NOMO-1 treated with DMSO at 0.1 percent for 48 hours (cell line): ENCODE results near the gene F2RL1.
"Not testable (repeated sequence)": the region's sequence is repeated elsewhere in the genome, so short reads cannot be mapped to it uniquely, and the experiment has no call there.

ENCODE experiments used
- DNase-seq: peaks from one replicate; lab custom pipeline; 2025; ENCODE audit not compliant: unreplicated experiment; lab: John Stamatoyannopoulos, UW

F2RL1 gene

GRCh38 chr5:76805821-76806505, 12.9 kb upstream of the F2RL1 start:
- DNase-seq = no peak

DNA sequence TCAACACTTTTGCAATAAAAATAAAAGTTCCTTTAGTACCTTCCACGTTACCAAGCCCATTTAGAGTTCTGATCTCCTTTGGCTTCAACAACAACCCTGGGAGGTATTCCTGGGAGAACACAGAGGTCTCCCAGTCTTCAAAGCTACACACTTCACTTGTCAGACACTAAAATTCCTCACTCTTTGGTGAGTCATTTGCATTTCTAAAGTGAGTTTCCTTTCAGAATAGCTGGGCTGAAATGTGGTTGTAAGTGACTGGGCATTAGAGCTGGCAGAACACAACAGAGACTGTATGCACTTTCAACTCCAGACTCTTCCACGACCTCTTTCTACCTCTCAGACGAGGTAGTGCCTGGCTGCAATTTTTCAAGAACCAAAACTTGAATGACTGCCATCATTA, 11.5 kb upstream of the F2RL1 start:
- no peak for DNase-seq

DNA sequence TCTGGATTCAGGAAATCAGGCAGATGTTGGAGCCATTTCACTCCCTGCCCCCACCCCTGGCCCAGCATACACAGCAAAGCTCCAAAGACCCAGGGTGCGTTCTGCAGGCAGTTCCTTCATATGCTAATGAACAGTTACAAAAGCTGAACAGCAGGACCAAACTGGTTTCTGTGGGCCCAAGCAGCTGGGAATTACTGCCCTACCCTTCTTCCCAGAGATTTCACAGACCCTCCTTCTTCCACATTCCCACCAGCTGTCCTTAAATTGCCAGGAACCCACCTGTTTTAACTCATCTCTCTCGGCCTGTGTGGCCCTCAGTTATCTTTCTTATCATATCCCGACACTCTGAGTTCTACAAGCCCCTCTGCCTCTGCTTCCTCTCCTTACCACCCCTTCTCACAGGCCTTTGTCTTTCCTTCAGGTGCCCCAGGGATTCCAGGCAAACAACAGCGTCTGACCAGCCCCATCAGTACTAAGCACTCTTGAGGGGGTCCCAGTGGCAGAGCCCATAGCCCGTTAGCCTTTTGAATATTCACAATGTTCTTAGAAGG, 10.6 kb upstream of the F2RL1 start:
- no peak for DNase-seq

- no peak for DNase-seq
Measured at GRCh38 chr5:76809141-76809540, 9.7 kb upstream of the F2RL1 start.

- DNase-seq = no peak
Measured at GRCh38 chr5:76810236-76810635, 8.6 kb upstream of the F2RL1 start.

GRCh38 chr5:76811214-76811613, 7.6 kb upstream of the F2RL1 start:
- DNase-seq = no peak

- DNase-seq = not testable (repeated sequence)
Measured at GRCh38 chr5:76812209-76812608, 6.6 kb upstream of the F2RL1 start.

GRCh38 chr5:76813982-76814562, 4.8 kb upstream of the F2RL1 start:
- no peak for DNase-seq

GRCh38 chr5:76816110-76816831, 2.6 kb upstream of the F2RL1 start:
- no peak for DNase-seq

- no peak for DNase-seq
Measured at GRCh38 chr5:76819851-76820525, 1.2 kb downstream of the F2RL1 start.

DNA sequence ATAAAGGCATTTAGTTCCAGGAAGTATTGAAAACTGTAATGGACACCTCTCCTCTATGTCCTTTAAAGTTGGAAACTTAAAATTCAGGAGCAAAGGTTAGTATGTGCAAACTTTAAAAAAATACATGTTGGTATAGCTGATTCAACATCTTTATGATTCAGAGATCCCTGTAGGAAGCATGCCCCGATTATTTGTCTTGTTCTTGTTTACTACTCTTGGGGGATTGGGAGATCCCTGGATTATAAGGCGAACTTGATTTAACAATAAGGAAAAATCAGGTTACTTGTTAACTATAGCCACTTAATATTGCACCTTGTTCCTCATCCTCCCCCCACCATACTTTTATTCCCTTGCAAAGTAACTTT, 1.7 kb downstream of the F2RL1 start:
- DNase-seq = no peak

DNA sequence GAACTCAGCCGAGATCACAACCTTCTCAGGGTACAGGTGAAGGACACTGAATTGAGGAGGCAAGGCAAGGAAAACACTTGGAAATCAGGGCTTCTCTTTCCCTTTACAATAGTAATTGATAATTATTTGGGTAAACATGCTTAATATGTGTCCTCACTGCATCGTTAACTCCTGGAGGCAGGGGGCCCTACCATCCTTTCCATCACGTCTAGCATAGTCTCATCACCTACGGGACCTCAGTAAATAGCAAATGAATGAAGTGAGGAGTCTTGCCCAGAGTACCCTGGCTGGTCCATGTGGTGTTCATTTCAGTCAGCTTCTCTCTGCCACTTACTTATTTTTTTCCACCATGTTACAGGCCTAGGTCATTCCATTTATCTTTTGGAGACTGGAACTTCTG, 2.3 kb downstream of the F2RL1 start:
- no peak for DNase-seq

GRCh38 chr5:76822105-76822731, 3.4 kb downstream of the F2RL1 start:
- not testable (repeated sequence) for DNase-seq

DNA sequence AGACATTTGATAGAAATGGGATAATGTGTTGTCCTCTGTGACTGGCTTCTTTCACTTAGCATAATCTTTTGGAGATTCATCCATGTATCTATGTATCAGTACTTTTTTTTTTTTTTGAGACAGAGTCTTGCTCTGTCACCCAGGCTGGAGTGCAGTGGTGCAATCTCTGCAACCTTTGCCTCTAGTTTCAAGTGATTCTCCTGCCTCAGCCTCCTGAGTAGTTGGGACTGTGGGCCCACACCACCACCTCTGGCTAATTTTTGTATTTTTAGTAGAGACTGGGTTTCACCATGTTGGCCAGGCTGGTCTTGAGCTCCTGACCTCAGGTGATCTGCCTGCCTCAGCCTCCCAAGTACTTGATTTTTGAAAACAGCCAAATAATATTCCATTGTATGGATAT, 7.6 kb downstream of the F2RL1 start:
- not testable (repeated sequence) for DNase-seq

DNA sequence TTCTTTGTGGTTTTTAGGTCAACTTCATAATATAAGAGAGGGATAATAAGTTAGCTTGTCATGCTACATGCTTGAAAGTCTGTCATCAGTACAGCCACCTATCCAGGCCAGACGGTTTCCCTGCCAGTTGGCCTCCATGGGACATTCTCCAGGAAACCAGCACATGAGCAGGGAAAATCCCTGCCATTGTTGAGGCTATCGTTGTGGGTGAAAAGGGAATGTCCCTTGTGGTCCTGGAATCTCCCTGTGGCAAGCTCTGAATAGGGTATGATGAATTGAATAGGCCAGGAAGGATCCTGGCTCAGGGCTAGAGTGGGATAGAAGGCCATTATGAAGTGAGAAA, 12.3 kb downstream of the F2RL1 start:
- DNase-seq = no peak

DNA sequence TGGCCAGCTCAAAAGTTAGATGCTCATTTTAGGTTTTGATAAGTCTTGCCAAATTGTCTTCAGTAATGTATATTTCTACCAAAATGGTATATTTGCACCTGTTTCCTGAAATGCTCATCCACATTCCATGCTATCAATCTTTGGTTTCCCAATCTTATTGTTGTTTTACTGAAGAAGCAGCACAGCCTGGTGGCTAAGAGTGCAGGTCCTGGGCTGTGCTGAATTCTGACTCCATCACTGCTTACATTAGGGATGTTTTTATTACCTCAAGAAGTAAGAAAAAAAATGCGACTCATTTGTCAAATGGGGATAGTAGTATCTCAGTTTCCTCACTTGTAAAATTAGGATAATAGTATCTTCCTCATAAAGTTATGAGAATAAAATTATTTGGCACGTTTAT, 17.4 kb downstream of the F2RL1 start:
- no peak for DNase-seq

DNA sequence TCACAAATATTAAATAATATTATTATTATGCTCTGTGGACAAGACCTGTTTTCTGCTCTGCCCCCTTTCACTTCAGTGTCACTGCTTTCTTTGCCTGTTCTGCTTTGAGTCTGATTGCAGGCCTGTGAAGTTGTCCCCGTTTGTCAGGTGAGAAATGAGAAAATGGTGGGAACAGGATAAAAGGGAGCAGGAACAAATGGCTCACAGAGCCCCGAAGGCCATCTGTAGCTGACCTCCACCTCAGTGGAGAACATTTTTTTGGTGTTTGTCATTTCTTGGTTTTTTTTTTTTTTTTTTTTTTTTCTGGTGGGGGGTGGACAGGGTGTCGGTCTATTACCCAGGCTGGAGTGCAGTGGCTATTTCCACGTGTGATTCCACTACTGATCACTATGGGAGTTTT, 17.8 kb downstream of the F2RL1 start:
- no peak for DNase-seq

DNA sequence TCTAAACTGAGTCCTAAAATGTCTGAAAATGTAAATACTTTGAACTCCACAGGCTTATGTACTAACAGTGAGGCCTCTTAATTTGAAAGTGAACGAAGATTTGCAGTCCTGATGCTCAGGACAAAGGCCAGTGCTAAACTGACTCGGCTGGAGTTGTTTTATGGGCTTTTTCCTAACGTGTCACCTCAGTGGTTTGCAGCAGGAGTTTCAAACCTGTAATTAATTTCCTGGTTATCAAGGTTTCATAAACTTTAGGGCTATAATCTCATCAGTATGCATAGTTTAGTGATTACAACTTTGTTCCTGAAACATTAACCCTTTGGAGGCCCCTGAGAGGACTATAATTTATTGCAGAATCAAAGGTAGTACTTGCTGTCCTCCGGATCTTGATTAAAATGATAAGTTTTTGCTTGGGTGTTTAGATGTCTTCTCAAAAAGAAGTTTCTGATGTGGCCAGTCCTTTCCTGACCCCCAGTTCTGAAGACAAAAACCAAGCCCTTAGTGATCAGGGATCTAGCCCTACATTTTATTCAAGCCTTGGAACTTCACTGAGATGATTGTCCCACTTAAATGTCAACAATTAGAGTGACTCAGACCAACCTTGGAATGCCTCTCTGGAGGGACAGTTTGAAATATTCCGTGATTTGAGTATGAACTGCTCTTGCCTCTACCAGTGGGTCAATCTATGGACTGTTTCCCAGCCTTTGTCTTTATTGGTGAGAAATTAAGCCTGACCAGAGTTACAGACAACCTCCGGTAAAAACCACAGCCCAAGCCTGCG, 19.8 kb downstream of the F2RL1 start:
- DNase-seq = no peak

GRCh38 chr5:76841361-76841760, 22.5 kb downstream of the F2RL1 start:
- DNase-seq = no peak

GRCh38 chr5:76845890-76846289, 27.1 kb downstream of the F2RL1 start:
- no peak for DNase-seq
